ENCODE data around the gene DHX9. TPM values are rescaled to one million over a fixed set of nuclear protein-coding genes. Genes with fewer than 3 reads are reported as not detected.

The DHX9 gene
- polyA plus RNA-seq, 1 donor from 2014 or later = 193 TPM

DNA sequence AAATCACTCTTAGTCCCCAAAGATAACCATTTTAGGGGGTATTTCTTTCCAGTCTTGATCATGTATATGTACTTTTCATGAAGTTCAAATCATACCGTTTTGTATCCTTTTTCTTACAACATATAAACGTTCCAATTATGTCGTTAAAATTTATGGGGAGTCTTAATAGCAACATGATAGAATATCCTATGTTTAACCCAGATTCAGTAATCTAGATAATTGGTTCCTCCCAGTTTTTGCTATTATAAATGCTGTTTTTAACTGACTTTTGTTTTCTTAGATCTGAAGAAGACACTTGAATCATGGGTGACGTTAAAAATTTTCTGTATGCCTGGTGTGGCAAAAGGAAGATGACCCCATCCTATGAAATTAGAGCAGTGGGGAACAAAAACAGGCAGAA, 3.1 kb downstream of the DHX9 start:
- Histone ChIP-seq H3K9ac (ENCODE audit: low read length) (no peak overlapping the region), H3K4me2 (ENCODE audit: low read length) (peak overlapping the region; percentile 76), H3K9me3 (ENCODE audit: low read length) (no peaks in the 10 kb centered on the region), H3K9me2 (ENCODE audit: insufficient read depth, low read length) (no peaks in the 10 kb centered on the region), H3F3A (ENCODE audit: insufficient read depth, low read length, poor library complexity, severe bottlenecking) (no peaks in the 10 kb centered on the region), H3K79me2 (replicated peaks; ENCODE audit: insufficient read depth, low read length) (peaks cover 69% of the 10 kb centered on the region), H2AFZ (ENCODE audit: low read depth, low read length) (no peak overlapping the region), H3K27ac (ENCODE audit: low read length) (no peak overlapping the region), H4K20me1 (ENCODE audit: insufficient read depth) (peaks cover 60% of the 10 kb centered on the region), H3K36me3 (ENCODE audit: insufficient read depth, low read length) (peaks cover 3% of the 10 kb centered on the region), H3K4me3 (ENCODE audit: low read length) (peak overlapping the region; percentile 87), H3K27me3 (ENCODE audit: insufficient read depth, low read depth, low read length) (no peaks in the 10 kb centered on the region)
- TF ChIP-seq TAF1 (IDR thresholded peaks at IDR 0.05; ENCODE audit: low read depth) = no peak
- TF ChIP-seq EP300 (conservative IDR thresholded peaks at IDR 0.05; ENCODE audit: poor library complexity, severe bottlenecking) = no peak
- TF ChIP-seq, protein P1, sequence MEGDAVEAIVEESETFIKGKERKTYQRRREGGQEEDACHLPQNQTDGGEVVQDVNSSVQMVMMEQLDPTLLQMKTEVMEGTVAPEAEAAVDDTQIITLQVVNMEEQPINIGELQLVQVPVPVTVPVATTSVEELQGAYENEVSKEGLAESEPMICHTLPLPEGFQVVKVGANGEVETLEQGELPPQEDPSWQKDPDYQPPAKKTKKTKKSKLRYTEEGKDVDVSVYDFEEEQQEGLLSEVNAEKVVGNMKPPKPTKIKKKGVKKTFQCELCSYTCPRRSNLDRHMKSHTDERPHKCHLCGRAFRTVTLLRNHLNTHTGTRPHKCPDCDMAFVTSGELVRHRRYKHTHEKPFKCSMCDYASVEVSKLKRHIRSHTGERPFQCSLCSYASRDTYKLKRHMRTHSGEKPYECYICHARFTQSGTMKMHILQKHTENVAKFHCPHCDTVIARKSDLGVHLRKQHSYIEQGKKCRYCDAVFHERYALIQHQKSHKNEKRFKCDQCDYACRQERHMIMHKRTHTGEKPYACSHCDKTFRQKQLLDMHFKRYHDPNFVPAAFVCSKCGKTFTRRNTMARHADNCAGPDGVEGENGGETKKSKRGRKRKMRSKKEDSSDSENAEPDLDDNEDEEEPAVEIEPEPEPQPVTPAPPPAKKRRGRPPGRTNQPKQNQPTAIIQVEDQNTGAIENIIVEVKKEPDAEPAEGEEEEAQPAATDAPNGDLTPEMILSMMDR (IDR thresholded peaks at IDR 0.05; ENCODE audit: poor library complexity, severe bottlenecking) = no peak
- no peak for TF ChIP-seq MXI1 (conservative IDR thresholded peaks at IDR 0.05; ENCODE audit: poor library complexity, severe bottlenecking)
- TF ChIP-seq, protein P2, sequence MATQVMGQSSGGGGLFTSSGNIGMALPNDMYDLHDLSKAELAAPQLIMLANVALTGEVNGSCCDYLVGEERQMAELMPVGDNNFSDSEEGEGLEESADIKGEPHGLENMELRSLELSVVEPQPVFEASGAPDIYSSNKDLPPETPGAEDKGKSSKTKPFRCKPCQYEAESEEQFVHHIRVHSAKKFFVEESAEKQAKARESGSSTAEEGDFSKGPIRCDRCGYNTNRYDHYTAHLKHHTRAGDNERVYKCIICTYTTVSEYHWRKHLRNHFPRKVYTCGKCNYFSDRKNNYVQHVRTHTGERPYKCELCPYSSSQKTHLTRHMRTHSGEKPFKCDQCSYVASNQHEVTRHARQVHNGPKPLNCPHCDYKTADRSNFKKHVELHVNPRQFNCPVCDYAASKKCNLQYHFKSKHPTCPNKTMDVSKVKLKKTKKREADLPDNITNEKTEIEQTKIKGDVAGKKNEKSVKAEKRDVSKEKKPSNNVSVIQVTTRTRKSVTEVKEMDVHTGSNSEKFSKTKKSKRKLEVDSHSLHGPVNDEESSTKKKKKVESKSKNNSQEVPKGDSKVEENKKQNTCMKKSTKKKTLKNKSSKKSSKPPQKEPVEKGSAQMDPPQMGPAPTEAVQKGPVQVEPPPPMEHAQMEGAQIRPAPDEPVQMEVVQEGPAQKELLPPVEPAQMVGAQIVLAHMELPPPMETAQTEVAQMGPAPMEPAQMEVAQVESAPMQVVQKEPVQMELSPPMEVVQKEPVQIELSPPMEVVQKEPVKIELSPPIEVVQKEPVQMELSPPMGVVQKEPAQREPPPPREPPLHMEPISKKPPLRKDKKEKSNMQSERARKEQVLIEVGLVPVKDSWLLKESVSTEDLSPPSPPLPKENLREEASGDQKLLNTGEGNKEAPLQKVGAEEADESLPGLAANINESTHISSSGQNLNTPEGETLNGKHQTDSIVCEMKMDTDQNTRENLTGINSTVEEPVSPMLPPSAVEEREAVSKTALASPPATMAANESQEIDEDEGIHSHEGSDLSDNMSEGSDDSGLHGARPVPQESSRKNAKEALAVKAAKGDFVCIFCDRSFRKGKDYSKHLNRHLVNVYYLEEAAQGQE (IDR thresholded peaks at IDR 0.05; ENCODE audit: borderline replicate concordance) = no peak
- TF ChIP-seq SMC3 (conservative IDR thresholded peaks at IDR 0.05; ENCODE audit: poor library complexity) = no peak
- no peak for TF ChIP-seq RAD21 (conservative IDR thresholded peaks at IDR 0.05)
- no peak for TF ChIP-seq POLR2AphosphoS5 (IDR thresholded peaks at IDR 0.05)
- TF ChIP-seq EZH2 (IDR thresholded peaks at IDR 0.05; ENCODE audit: borderline replicate concordance, insufficient read depth, low read length, poor library complexity, severe bottlenecking) = no peak

DNA sequence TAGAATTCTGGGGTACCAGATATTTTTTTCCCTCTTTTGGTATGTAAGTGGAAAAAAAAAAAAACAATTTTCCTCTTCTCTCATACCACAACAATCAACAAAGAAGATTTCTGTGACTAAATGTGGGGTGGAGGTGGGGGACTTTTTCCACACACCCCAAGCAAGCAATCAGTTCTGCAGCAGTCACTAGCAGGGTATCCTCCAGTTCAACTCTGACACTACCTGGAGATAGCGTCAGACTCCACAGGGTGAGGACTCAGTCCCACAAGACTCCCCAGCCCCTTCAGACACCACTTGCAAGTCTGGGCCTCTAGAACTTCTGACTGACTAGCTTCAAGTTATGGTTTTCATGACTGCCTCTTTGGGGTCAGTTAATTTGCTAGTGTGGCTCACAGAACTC, 6.2 kb downstream of the DHX9 start:
- peaks cover 7% of the 10 kb centered on the region for H3K36me3 ChIP-seq (ENCODE audit: insufficient read depth, low read length)
- H4K20me1 ChIP-seq (ENCODE audit: insufficient read depth) = peaks cover 61% of the 10 kb centered on the region
- no peak overlapping the region for H3K4me2 ChIP-seq (ENCODE audit: low read length)
- no peak overlapping the region for H3K9ac ChIP-seq (ENCODE audit: low read length)
- H3F3A ChIP-seq (ENCODE audit: insufficient read depth, low read length, poor library complexity, severe bottlenecking) = peaks cover 6% of the 10 kb centered on the region
- TF ChIP-seq MXI1 (conservative IDR thresholded peaks at IDR 0.05; ENCODE audit: poor library complexity, severe bottlenecking) = no peak
- TF ChIP-seq EP300 (conservative IDR thresholded peaks at IDR 0.05; ENCODE audit: poor library complexity, severe bottlenecking) = no peak
- TF ChIP-seq TAF1 (IDR thresholded peaks at IDR 0.05; ENCODE audit: low read depth) = no peak
- no peak for TF ChIP-seq SMC3 (conservative IDR thresholded peaks at IDR 0.05; ENCODE audit: poor library complexity)
- H2AFZ ChIP-seq (ENCODE audit: low read depth, low read length) = no peak overlapping the region
- no peak overlapping the region for H3K27ac ChIP-seq (ENCODE audit: low read length)
- H3K9me3 ChIP-seq (ENCODE audit: low read length) = no peaks in the 10 kb centered on the region
- H3K4me3 ChIP-seq (ENCODE audit: low read length) = no peak overlapping the region
- no peaks in the 10 kb centered on the region for H3K9me2 ChIP-seq (ENCODE audit: insufficient read depth, low read length)
- H3K27me3 ChIP-seq (ENCODE audit: insufficient read depth, low read depth, low read length) = no peaks in the 10 kb centered on the region
- H3K79me2 ChIP-seq (replicated peaks; ENCODE audit: insufficient read depth, low read length) = peaks cover 100% of the 10 kb centered on the region
